GM13977 (cell line): ENCODE results near the gene RCOR2.
A peak's percentile ranks its signal among the peaks of the same experiment; 100 is the strongest.

ENCODE experiments used
- DNase-seq: peaks from one replicate; pipeline ENCODE4 v3.0.0; 2012; ENCODE audit warnings: low spot score
- CTCF ChIP-seq: IDR thresholded peaks from 2 replicates; pipeline ENCODE4 v1.5.1; 2012; ENCODE audit warnings: mild to moderate bottlenecking, control low read depth; ENCODE audit not compliant: insufficient read depth; ENCODE audit errors: extremely low read depth, missing control alignments
- in situ Hi-C: fragments of 300-500 bp; cut with MboI; formaldehyde crosslinking; loops from one replicate; pipeline ENCODE4 v1.12.0; 2022; ENCODE audit warnings: low sequenced_read_pairs, low pct_unique_long_range_greater_than_20kb, mixed read lengths, inconsistent platforms; ENCODE audit not compliant: unreplicated experiment

The RCOR2 gene

DNA sequence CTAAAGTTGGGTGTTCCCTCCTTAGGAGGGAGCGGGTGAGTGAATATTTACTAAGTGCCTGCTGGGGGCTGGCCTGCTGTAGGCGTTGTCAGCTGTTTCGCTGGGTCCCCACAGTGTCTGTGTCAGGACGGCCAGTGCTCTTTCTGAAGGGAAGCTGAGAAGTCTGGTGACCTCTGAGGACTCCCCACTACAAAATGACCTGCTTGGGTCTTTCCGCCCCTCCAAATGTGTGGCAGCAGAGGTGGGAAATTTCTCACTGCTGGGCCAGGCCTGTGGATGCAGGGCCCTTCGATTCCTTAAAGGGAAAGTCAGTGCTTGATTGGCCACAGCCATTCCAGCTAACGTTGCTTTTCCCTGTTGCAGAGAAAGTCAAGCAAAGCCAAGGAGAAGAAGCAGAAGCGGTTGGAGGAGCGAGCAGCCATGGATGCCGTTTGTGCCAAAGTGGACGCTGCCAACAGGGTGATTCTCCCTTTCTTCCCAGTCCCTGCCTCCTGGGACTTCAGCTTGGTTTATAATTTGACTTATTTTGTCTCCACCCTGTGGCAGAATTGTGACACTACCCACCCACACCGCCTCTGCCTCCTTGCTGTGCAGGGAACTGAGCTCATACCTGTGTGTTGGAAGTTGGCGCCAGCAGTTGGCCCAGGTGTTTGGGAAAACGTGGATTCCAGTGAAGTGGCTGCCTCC lies 28.7 kb upstream of the RCOR2 start:
- TF ChIP-seq CTCF, result peak; percentile 68
- peak; percentile 58 for DNase-seq
- in situ Hi-C loops, result loop anchor here (10.0 kb wide), 1 partner anchor 111 kb away; the partner anchor contains the start of gene MARK2

DNA sequence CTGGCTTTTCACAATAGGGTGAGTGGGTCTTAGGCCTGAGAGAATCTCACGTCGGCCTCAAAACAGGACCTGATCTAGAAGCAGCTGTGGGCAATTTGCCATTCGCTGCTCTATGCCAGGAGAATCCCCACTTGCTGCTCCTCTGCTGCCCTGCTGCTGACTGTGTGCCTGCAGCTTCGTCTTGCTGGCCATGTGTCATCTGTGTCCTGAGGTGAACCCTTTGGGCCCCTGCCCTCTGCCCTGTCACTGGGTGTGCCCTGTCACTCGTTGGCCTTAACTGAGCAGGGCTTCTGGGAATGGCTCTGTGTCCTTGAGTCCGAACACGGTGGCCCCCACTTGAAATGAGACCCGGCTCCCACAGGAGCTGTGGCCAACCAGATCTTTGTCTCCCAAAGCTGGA lies 28.0 kb upstream of the RCOR2 start:
- no peak for TF ChIP-seq CTCF
- in situ Hi-C loops, result loop anchor here (10.0 kb wide), 1 partner anchor 110 kb away; the partner anchor contains the start of gene MARK2
- DNase-seq, result no peak

DNA sequence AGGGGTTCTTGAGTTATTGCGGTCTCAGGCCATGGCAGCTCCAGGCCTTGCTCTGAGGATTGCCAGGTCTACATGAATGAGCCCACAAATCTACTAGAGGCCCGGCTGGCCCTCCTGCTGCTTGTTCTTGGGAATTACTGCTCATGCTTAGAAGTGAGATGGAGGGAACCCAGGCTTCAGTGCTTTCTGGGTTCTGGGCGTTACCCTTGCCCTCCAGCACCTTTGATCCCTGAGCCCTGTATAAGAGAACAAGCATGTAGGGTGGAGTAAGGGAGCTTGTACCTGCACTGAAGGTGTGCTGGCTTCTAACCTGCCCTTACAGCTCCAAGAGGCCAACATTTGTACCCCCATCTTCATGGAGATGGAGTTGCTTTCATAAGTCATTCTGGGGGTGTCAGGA lies 25.8 kb upstream of the RCOR2 start:
- TF ChIP-seq CTCF, result no peak
- no peak for DNase-seq
- in situ Hi-C loops, result loop anchor here (10.0 kb wide), 1 partner anchor 108 kb away; the partner anchor contains the start of gene MARK2

GRCh38 chr11:63941901-63942300 lies 24.9 kb upstream of the RCOR2 start:
- TF ChIP-seq CTCF, result no peak
- no peak for DNase-seq
- in situ Hi-C loops, result loop anchor here (10.0 kb wide), 1 partner anchor 107 kb away; the partner anchor contains the start of gene MARK2

DNA sequence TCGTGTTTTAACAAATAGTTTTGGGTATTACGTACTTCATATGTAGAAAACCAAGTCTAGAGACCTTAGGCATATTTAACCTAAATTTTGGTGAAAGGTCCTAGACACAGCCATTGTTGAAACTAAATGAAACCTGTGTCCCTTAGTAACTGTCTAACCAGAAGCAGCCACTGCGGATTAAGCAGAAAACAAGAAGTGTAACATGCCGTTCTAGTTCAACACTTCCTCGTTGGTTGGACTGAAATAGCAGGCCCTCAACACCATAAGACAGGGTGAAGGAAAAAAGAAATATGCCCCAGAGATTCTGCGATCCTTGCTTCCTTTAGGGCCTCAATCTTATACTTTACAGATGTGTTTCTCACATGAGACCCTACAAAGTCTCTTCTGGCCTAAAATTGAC lies 23.8 kb upstream of the RCOR2 start:
- no peak for TF ChIP-seq CTCF
- in situ Hi-C loops, result loop anchor here (10.0 kb wide), 1 partner anchor 106 kb away; the partner anchor contains the start of gene MARK2
- DNase-seq, result no peak

DNA sequence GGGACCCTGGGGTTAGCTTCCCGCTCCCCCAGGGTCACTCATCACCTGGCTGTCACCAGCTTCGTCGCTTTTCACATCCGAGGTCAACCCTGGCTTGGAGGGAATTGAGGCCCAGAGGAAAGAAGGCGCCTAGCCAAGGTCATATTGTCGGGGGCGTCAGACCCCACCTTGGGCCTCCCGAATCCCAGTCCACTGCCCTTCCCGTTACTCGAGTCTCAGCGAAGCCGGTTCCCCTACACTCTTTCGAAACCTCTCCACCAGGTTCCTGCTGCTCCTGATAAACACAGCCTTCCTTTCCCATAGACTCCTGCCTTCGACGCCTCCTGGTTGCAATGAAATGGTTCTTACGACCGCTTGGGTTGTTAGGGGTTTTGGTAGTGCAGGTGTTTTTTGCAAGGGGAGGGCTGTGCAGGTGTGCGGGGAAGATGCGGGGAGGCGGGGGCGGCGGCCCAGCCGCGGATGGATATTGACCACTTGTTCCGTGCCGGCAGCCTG lies 22.5 kb upstream of the RCOR2 start:
- no peak for TF ChIP-seq CTCF
- peak; percentile 27 for DNase-seq
- in situ Hi-C loops, result no loop called here
